SU-DHL-6 (cell line): Measurements from ENCODE around the gene MR1.

Experiments used
- H2AFZ ChIP-seq: fragments of 200-600 bp; sonication (generic); 2 replicates; pipeline ENCODE4 v1.6.1; 2014; ENCODE audit warnings: low read depth, mild to moderate bottlenecking, moderate library complexity, mixed read lengths, antibody characterized with exemption, low read length; ENCODE audit not compliant: severe bottlenecking
- H3F3A ChIP-seq: fragments of 200-600 bp; shearing (Covaris generic); 2 replicates; pipeline ENCODE4 v1.6.0; 2016; ENCODE audit warnings: antibody characterized with exemption, mild to moderate bottlenecking; ENCODE audit not compliant: insufficient read depth
- H3K27ac ChIP-seq: fragments of 200-600 bp; sonication (generic); 2 replicates; pipeline ENCODE4 v1.5.1; 2016; ENCODE audit warnings: low read depth, mild to moderate bottlenecking, low read length, moderate library complexity, mixed read lengths
- H3K27me3 ChIP-seq: fragments of 200-600 bp; sonication (generic), shearing (Covaris generic); 2 replicates; pipeline ENCODE4 v1.6.0; 2014; ENCODE audit warnings: mild to moderate bottlenecking, low read length
- H3K36me3 ChIP-seq: fragments of 200-600 bp; sonication (generic); 2 replicates; pipeline ENCODE4 v1.6.1; 2014; ENCODE audit warnings: mild to moderate bottlenecking, low read length, mixed read lengths
- H3K4me2 ChIP-seq: fragments of 300-600, 200-600 bp; shearing (Covaris generic), sonication (generic); 2 replicates; pipeline ENCODE4 v1.6.0; 2014; ENCODE audit warnings: low read length, low read depth, mild to moderate bottlenecking; ENCODE audit not compliant: poor library complexity, severe bottlenecking
- H3K4me3 ChIP-seq: fragments of 200-600 bp; sonication (generic); 2 replicates; pipeline ENCODE4 v1.5.1; 2014; ENCODE audit warnings: antibody characterized with exemption, low read length, mild to moderate bottlenecking, mixed read lengths; ENCODE audit not compliant: insufficient read depth, poor library complexity, severe bottlenecking
- H3K79me2 ChIP-seq: fragments of 200-600 bp; sonication (generic); 2 replicates; pipeline ENCODE4 v1.6.1; 2014; ENCODE audit warnings: mild to moderate bottlenecking, low read length, moderate library complexity; ENCODE audit not compliant: insufficient read depth
- H3K9ac ChIP-seq: fragments of 200-600 bp; sonication (generic); 2 replicates; pipeline ENCODE4 v1.7.0; 2014; ENCODE audit warnings: mild to moderate bottlenecking, low read length
- H3K9me2 ChIP-seq: fragments of 200-600 bp; sonication (generic); replicated peaks from 2 replicates; pipeline ENCODE4 v1.6.1; 2014; ENCODE audit warnings: low read length; ENCODE audit not compliant: insufficient read depth
- H3K9me3 ChIP-seq: fragments of 200-600 bp; sonication (generic); 2 replicates; pipeline ENCODE4 v1.6.1; 2014; ENCODE audit warnings: low read length, mixed read lengths; ENCODE audit not compliant: insufficient read depth
- H4K20me1 ChIP-seq: fragments of 200-600 bp; sonication (generic); 2 replicates; pipeline ENCODE4 v1.6.1; 2014; ENCODE audit warnings: low read depth, mild to moderate bottlenecking, antibody characterized with exemption, low read length, moderate library complexity, mixed read lengths
- CTCF ChIP-seq: fragments of 200-600 bp; sonication (generic); IDR thresholded peaks from one replicate; pipeline ENCODE4 v1.5.1; 2017; ENCODE audit warnings: antibody characterized with exemption, mild to moderate bottlenecking, low read length, moderate library complexity; ENCODE audit not compliant: insufficient read depth, poor library complexity, severe bottlenecking
- EZH2phosphoT487 ChIP-seq: fragments of 200-600 bp; sonication (generic), shearing (Covaris generic); conservative IDR thresholded peaks from 2 replicates; pipeline ENCODE4 v1.6.1; 2018; ENCODE audit warnings: mild to moderate bottlenecking, antibody characterized with exemption, low read length, moderate library complexity, mixed read lengths

MR1 gene

GRCh38 chr1:181076852-181077251, 43.1 kb downstream of the MR1 start:
- Histone ChIP-seq H3K27me3 (no peaks in the 10 kb centered on the region), H3K27ac (no peak overlapping the region), H3K9ac (no peak overlapping the region), H3F3A (no peaks in the 10 kb centered on the region), H2AFZ (no peak overlapping the region), H3K9me2 (no peaks in the 10 kb centered on the region), H3K9me3 (no peaks in the 10 kb centered on the region), H3K4me3 (no peak overlapping the region), H3K36me3 (no peaks in the 10 kb centered on the region), H3K79me2 (no peaks in the 10 kb centered on the region), H3K4me2 (no peak overlapping the region), H4K20me1 (no peaks in the 10 kb centered on the region)
- TF ChIP-seq EZH2phosphoT487 (no peak), CTCF (no peak)

- no peak for TF ChIP-seq CTCF
- TF ChIP-seq EZH2phosphoT487: no peak
- H3K9me3 ChIP-seq: no peaks in the 10 kb centered on the region
- H3K9ac ChIP-seq: no peak overlapping the region
- no peaks in the 10 kb centered on the region for H3K9me2 ChIP-seq
- H3K27ac ChIP-seq: no peak overlapping the region
- no peaks in the 10 kb centered on the region for H3K79me2 ChIP-seq
- H3K27me3 ChIP-seq: no peaks in the 10 kb centered on the region
- no peaks in the 10 kb centered on the region for H3F3A ChIP-seq
- no peak overlapping the region for H2AFZ ChIP-seq
- no peaks in the 10 kb centered on the region for H4K20me1 ChIP-seq
- H3K4me3 ChIP-seq: no peak overlapping the region
- no peak overlapping the region for H3K4me2 ChIP-seq
- H3K36me3 ChIP-seq: no peaks in the 10 kb centered on the region
Measured at GRCh38 chr1:181077576-181078242, 43.9 kb downstream of the MR1 start.

- Histone ChIP-seq H4K20me1 (no peaks in the 10 kb centered on the region), H3K79me2 (no peaks in the 10 kb centered on the region), H3K4me3 (no peak overlapping the region), H3K9me3 (no peaks in the 10 kb centered on the region), H3F3A (no peaks in the 10 kb centered on the region), H3K27me3 (no peaks in the 10 kb centered on the region), H3K9me2 (no peaks in the 10 kb centered on the region), H3K4me2 (no peak overlapping the region), H3K27ac (no peak overlapping the region), H3K36me3 (no peaks in the 10 kb centered on the region), H3K9ac (no peak overlapping the region), H2AFZ (no peak overlapping the region)
- no peak for TF ChIP-seq EZH2phosphoT487
- TF ChIP-seq CTCF: no peak
Measured at GRCh38 chr1:181079382-181079781, 45.6 kb downstream of the MR1 start.
